Muscle layer of colon (tissue), 2 donors: ENCODE measurements around the gene LRRC3B.
"Not testable (repeated sequence)": the region's sequence is repeated elsewhere in the genome, so short reads cannot be mapped to it uniquely, and the experiment has no call there.

Experiments
- H3K27ac ChIP-seq: one replicate; pipeline ENCODE4 v1.7.0; 2013; ENCODE audit warnings: low read depth, mild to moderate bottlenecking, low read length, moderate library complexity
- H3K27me3 ChIP-seq, 2 donors: one replicate each; pipeline ENCODE4 v1.7.0; 2013; ENCODE audit warnings: low read length in 2 of 2, mild to moderate bottlenecking in 2 of 2; ENCODE audit not compliant: insufficient read depth in 2 of 2, control insufficient read depth in 1 of 2
- H3K36me3 ChIP-seq: one replicate; pipeline ENCODE4 v1.7.0; 2013; ENCODE audit warnings: mild to moderate bottlenecking, low read length; ENCODE audit not compliant: insufficient read depth
- H3K4me1 ChIP-seq: one replicate; pipeline ENCODE4 v1.7.0; 2013; ENCODE audit warnings: mild to moderate bottlenecking, low read length; ENCODE audit not compliant: insufficient read depth
- H3K4me3 ChIP-seq, 2 donors: one replicate each; pipeline ENCODE4 v1.7.0; 2013; ENCODE audit warnings: low read length in 2 of 2, low read depth in 1 of 2, mild to moderate bottlenecking in 1 of 2, moderate library complexity in 1 of 2
- H3K9ac ChIP-seq: one replicate; pipeline ENCODE4 v1.7.0; 2013; ENCODE audit warnings: low read length
- H3K9me3 ChIP-seq: one replicate; pipeline ENCODE4 v1.7.0; 2013; ENCODE audit warnings: mild to moderate bottlenecking, low read length
- donor health status: abdominal sarcoma.
- donor health status: Adenocarcinoma of cecum.

Gene LRRC3B, protein sequence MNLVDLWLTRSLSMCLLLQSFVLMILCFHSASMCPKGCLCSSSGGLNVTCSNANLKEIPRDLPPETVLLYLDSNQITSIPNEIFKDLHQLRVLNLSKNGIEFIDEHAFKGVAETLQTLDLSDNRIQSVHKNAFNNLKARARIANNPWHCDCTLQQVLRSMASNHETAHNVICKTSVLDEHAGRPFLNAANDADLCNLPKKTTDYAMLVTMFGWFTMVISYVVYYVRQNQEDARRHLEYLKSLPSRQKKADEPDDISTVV

DNA sequence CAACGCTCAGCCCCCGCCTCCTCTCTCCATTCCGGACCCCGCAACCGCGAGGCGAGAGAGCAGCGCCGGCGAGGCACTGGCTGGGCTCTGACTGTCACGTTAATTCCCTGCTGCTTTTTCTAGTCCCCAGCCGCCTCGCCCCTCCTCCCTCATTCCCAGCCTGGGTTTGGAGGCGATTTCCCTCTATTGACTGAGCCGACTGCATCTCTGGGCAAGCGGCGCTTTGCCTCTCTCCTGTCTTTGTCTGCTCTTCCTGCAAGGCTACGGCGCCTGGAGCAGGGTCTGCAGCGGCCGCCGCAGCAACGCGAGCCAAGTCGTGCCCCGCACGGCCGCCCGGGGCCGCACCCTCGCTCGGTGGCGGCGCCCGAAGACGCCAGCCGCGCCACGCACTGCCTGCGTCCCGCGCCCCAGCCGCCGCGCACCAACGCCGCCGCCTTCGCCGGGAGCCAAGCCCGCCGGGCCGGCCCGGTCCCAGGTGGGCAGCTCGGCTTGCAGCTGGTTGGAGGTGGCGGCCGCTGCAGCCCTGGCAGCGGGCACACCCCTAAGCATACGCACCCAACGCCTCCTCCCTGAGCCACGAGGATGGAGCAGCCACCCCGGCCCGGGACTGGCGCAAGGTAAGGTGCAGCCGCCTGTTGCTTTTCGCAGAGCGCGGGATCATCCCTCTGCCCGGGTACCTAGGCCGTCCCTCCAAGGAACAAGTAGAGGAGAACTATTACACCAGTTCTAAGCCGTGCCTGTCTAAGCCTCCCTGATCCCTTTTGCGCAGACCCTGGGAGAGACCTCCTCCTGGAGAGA is at the start of gene LRRC3B:
LRRC3B (plus strand) TSS at position 152 of the 798 bp plus-strand sequence. CDS start 86,901 bp downstream, outside the sequence.
- Histone ChIP-seq H3K4me1 (peaks cover 6% of the 10 kb centered on the region), H3K27ac (no peak within 1 kb of the TSS), H3K4me3 (peak within 1 kb of the TSS; percentile 35 to 47), H3K36me3 (no peaks in the 10 kb centered on the region), H3K27me3 (peaks cover 23 to 33% of the 10 kb centered on the region in 2 donors), H3K9me3 (no peaks in the 10 kb centered on the region), H3K9ac (no peak within 1 kb of the TSS)

- no peak overlapping the region for H3K27ac ChIP-seq
- no peak overlapping the region for H3K9ac ChIP-seq
- no peak overlapping the region for H3K4me3 ChIP-seq
- no peaks in the 10 kb centered on the region for H3K27me3 ChIP-seq
- no peaks in the 10 kb centered on the region for H3K9me3 ChIP-seq
- H3K4me1 ChIP-seq = no peaks in the 10 kb centered on the region
- no peaks in the 10 kb centered on the region for H3K36me3 ChIP-seq
These were observed 47.8 kb upstream of the LRRC3B start for GRCh38 chr3:26574766-26575165.

- Histone ChIP-seq H3K9ac (no peak overlapping the region), H3K27me3 (no peaks in the 10 kb centered on the region), H3K36me3 (no peaks in the 10 kb centered on the region), H3K4me1 (no peaks in the 10 kb centered on the region), H3K9me3 (no peaks in the 10 kb centered on the region), H3K27ac (no peak overlapping the region), H3K4me3 (no peak overlapping the region)
These were observed 43.5 kb upstream of the LRRC3B start for GRCh38 chr3:26579116-26579515.

DNA sequence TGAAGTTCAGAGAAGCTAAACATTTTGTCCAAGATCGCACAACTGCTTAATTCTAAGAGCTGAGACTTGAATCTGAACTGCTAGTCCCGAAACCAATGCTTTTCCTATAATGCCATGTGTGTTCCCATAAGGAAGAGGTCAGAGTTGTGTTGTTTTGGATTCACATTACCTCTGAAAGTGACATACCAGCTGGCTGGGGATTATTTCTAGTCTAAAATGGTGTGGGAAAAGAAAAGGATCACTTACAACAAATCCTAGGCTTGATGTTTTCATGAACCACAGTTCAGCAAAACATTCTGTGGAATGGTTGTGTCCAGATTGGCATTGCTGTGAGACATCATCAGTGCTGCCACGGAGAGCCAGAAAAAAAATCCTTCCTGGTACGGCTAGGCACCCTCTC is 35.0 kb upstream of the LRRC3B start:
- H3K9ac ChIP-seq = no peak overlapping the region
- no peak overlapping the region for H3K4me3 ChIP-seq
- H3K36me3 ChIP-seq = no peaks in the 10 kb centered on the region
- H3K27ac ChIP-seq = no peak overlapping the region
- no peaks in the 10 kb centered on the region for H3K4me1 ChIP-seq
- no peaks in the 10 kb centered on the region for H3K27me3 ChIP-seq
- no peaks in the 10 kb centered on the region for H3K9me3 ChIP-seq

DNA sequence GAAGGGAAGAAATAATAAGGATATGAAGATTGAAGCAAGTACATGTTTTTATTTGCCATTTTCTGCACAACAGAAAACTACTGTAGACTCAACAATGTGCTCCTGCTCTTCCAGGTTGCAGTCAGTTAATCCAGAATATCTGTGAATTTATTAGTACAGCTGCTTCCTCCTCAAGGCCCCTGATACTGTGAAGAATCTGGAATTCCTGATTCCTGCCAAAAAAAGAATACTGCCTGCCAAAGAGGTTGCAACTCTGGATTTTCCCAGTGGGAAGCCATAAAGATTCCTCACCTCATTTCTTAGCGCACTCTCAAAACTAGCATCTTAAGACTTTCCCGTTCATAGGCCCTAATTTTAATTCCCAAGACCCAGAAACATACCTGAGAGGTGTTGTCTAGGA is 33.6 kb upstream of the LRRC3B start:
- no peak overlapping the region for H3K4me3 ChIP-seq
- no peaks in the 10 kb centered on the region for H3K36me3 ChIP-seq
- no peaks in the 10 kb centered on the region for H3K4me1 ChIP-seq
- no peaks in the 10 kb centered on the region for H3K27me3 ChIP-seq
- H3K27ac ChIP-seq = no peak overlapping the region
- H3K9ac ChIP-seq = no peak overlapping the region
- H3K9me3 ChIP-seq = no peaks in the 10 kb centered on the region

DNA sequence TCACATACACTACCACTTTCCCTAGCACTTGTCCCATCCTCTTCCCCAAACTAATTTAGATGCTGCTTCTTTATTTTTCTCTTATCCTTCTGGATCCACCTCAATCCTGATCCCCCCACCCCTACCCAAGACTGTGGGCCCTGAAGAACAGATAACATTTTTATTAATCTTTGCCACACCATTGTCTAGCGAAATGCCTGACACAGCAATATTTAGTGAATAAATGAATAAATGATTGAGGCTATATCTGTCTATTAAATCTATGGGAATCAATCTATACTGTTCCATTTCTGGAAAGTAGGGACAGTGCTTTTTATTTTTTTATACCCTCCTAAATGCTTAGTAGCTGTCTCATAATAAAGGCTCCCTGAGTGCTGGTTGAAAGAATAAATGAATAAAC is 32.9 kb upstream of the LRRC3B start:
- H3K27ac ChIP-seq = no peak overlapping the region
- no peak overlapping the region for H3K4me3 ChIP-seq
- no peaks in the 10 kb centered on the region for H3K9me3 ChIP-seq
- H3K27me3 ChIP-seq = no peaks in the 10 kb centered on the region
- H3K36me3 ChIP-seq = no peaks in the 10 kb centered on the region
- no peaks in the 10 kb centered on the region for H3K4me1 ChIP-seq
- H3K9ac ChIP-seq = no peak overlapping the region

DNA sequence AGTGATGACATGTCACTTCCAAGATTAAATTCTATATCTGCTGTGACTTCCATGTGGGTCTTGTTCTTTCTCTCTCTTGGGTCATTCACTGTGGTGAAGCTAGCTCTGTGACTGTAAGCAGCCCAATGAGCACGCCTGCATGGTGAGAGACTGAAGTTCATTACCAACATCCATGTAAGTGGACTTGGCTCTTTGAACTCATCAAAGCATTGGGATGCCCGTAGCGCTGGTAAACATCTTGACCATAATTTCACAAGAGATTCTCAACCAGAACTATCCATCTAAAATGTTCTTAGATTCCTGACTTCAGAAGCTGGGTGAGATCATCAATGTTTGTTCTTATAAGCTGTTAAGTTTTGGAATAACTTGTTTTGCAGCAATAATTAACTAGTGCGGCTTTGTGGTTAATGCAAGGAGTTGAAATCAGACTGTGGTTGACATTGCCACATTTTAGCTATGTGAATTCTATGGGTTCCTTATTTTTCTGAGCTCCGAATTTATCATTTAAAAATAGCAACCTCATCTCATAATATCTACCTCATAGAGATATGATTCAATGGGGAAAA is 31.6 kb upstream of the LRRC3B start:
- Histone ChIP-seq H3K27ac (no peak overlapping the region), H3K27me3 (no peaks in the 10 kb centered on the region), H3K4me1 (no peaks in the 10 kb centered on the region), H3K36me3 (no peaks in the 10 kb centered on the region), H3K9ac (no peak overlapping the region), H3K9me3 (no peaks in the 10 kb centered on the region), H3K4me3 (no peak overlapping the region)

GRCh38 chr3:26591926-26592325 is 30.6 kb upstream of the LRRC3B start:
- Histone ChIP-seq H3K27ac (no peak overlapping the region), H3K36me3 (no peaks in the 10 kb centered on the region), H3K27me3 (no peaks in the 10 kb centered on the region), H3K4me3 (no peak overlapping the region), H3K9ac (no peak overlapping the region), H3K9me3 (no peaks in the 10 kb centered on the region), H3K4me1 (no peaks in the 10 kb centered on the region)

GRCh38 chr3:26592451-26592850 is 30.1 kb upstream of the LRRC3B start:
- Histone ChIP-seq H3K9me3 (no peaks in the 10 kb centered on the region), H3K4me3 (no peak overlapping the region), H3K36me3 (no peaks in the 10 kb centered on the region), H3K4me1 (no peaks in the 10 kb centered on the region), H3K27ac (no peak overlapping the region), H3K27me3 (no peaks in the 10 kb centered on the region), H3K9ac (no peak overlapping the region)

DNA sequence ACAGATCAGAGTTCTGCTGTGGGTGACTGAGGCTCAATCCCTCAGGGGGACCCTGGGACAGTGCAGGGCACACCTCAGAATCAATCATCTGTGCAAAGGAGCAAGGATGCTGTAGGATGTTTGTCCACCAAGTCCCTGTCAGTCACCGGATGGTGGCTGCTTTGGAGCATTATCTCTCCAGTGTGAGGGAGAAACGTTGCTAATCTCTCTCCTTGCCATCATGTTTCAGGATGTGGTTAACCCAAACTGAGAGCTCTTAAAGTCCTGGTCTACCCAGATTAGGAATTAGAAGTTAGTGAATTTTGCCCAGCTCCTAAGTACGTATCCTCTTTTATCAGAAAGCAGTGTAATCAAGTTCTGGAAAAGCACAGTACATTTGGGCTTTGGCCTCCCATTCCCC is 26.2 kb upstream of the LRRC3B start:
- Histone ChIP-seq H3K36me3 (no peaks in the 10 kb centered on the region), H3K27ac (no peak overlapping the region), H3K27me3 (no peaks in the 10 kb centered on the region), H3K4me1 (no peaks in the 10 kb centered on the region), H3K4me3 (no peak overlapping the region), H3K9ac (no peak overlapping the region), H3K9me3 (no peaks in the 10 kb centered on the region)

GRCh38 chr3:26603311-26603710 is 19.3 kb upstream of the LRRC3B start:
- not testable (repeated sequence) for H3K9me3 ChIP-seq, H3K4me1 ChIP-seq, H3K27ac ChIP-seq, H3K27me3 ChIP-seq, H3K9ac ChIP-seq, H3K36me3 ChIP-seq, H3K4me3 ChIP-seq
